ENCODE data around the gene HOXB3. TPM values are rescaled to one million over a fixed set of nuclear protein-coding genes. Genes with fewer than 3 reads are reported as not detected.

Gene HOXB3
- total RNA-seq, 4 donors from 2014 or later: 1.3 to 5.5 (median 2.2) TPM

DNA sequence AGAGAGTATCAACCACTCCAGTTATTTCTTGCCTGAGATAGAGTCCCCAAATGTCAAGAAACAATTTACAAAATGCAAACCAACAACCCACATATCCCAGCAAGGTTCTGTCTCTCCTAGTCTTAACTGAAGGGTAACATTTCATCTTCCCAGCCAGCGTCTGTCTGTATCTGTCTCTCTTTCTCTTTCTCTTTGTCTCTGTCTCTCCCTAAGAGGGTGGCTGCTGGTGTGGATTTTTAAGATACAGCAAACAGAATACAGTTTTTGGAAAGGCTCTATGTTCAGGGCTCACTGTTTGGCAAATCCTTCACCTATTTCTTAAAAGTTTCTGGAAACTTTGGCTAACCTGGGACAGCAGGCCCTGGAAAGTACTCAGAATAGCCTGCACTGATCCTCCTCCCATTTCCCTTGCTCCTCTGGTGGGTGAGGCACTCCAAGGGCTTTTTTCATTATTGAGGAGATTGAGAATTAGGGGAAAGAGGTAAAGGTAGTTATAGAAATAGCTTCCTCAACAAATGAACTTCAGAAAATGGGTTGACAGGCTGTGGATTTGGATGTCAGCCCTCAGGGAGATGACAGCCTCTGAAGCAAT is 18.1 kb downstream of the HOXB3 start:
- intact Hi-C loops (cut with DNase I; ENCODE audit: low total_unique reads): no loop called here
- in situ Hi-C loops (cut with MboI; ENCODE audit: low sequenced_read_pairs in 4 of 4): no loop called here
- TF ChIP-seq POLR2A (IDR thresholded peaks at IDR 0.05) (no peak), CTCF (IDR thresholded peaks at IDR 0.05 in 4 of 5, conservative IDR thresholded peaks at IDR 0.05 in 1 of 5) (no peak)
- peak overlapping the region; percentile 51 to 78 (median 64) for H3K27ac ChIP-seq
- H3K4me1 ChIP-seq: peaks cover 0 to 13% of the 10 kb centered on the region in 2 donors
- no peak for ATAC-seq
- no peaks in the 10 kb centered on the region for H3K9me3 ChIP-seq
- H3K36me3 ChIP-seq: no peaks in the 10 kb centered on the region
- no peak for DNase-seq
- no peak overlapping the region for H3K4me3 ChIP-seq
- H3K27me3 ChIP-seq: peaks cover 38 to 48% (median 42%) of the 10 kb centered on the region in 3 donors

- no peaks in the 10 kb centered on the region for H3K36me3 ChIP-seq
- H3K4me3 ChIP-seq: peak overlapping the region in 3 of 4 donors; percentile 7 to 35 (median 26)
- intact Hi-C loops (cut with DNase I; ENCODE audit: low total_unique reads) (no loop called here), in situ Hi-C loops (cut with MboI; ENCODE audit: low sequenced_read_pairs in 4 of 4) (no loop called here)
- DNase-seq: no peak
- H3K27ac ChIP-seq: peak overlapping the region; percentile 51 to 78 (median 64)
- peaks cover 35 to 41% (median 38%) of the 10 kb centered on the region in 3 donors for H3K27me3 ChIP-seq
- no peaks in the 10 kb centered on the region for H3K9me3 ChIP-seq
- ATAC-seq: peak in 1 of 2 donors; percentile 32
- TF ChIP-seq POLR2A (IDR thresholded peaks at IDR 0.05) (no peak), CTCF (IDR thresholded peaks at IDR 0.05 in 4 of 5, conservative IDR thresholded peaks at IDR 0.05 in 1 of 5) (no peak)
- H3K4me1 ChIP-seq: peaks cover 0 to 12% of the 10 kb centered on the region in 2 donors
These were observed 18.8 kb downstream of the HOXB3 start for GRCh38 chr17:48571024-48571818.

- Histone ChIP-seq H3K4me1 (peaks cover 0 to 12% of the 10 kb centered on the region in 2 donors), H3K9me3 (no peaks in the 10 kb centered on the region), H3K27me3 (peaks cover 27 to 38% (median 34%) of the 10 kb centered on the region in 3 donors), H3K27ac (peak overlapping the region; percentile 51 to 78 (median 64)), H3K4me3 (peak overlapping the region in 3 of 4 donors; percentile 7 to 35 (median 26)), H3K36me3 (no peaks in the 10 kb centered on the region)
- DNase-seq (no peak), ATAC-seq (no peak)
- in situ Hi-C loops (cut with MboI; ENCODE audit: low sequenced_read_pairs in 4 of 4) (no loop called here), intact Hi-C loops (cut with DNase I; ENCODE audit: low total_unique reads) (no loop called here)
- no peak for TF ChIP-seq CTCF (IDR thresholded peaks at IDR 0.05 in 4 of 5, conservative IDR thresholded peaks at IDR 0.05 in 1 of 5)
- no peak for TF ChIP-seq POLR2A (IDR thresholded peaks at IDR 0.05)
These were observed 19.6 kb downstream of the HOXB3 start for GRCh38 chr17:48570325-48571023.

- H3K4me3 ChIP-seq: peak overlapping the region in 2 of 4 donors; percentile 26 to 35
- intact Hi-C loops (cut with DNase I; ENCODE audit: low total_unique reads): no loop called here
- H3K36me3 ChIP-seq: no peaks in the 10 kb centered on the region
- DNase-seq (no peak), ATAC-seq (no peak)
- TF ChIP-seq POLR2A (IDR thresholded peaks at IDR 0.05): no peak
- TF ChIP-seq CTCF (IDR thresholded peaks at IDR 0.05 in 4 of 5, conservative IDR thresholded peaks at IDR 0.05 in 1 of 5): no peak
- no peaks in the 10 kb centered on the region for H3K9me3 ChIP-seq
- peaks cover 25 to 35% (median 31%) of the 10 kb centered on the region in 3 donors for H3K27me3 ChIP-seq
- peaks cover 0 to 12% of the 10 kb centered on the region in 2 donors for H3K4me1 ChIP-seq
- peak overlapping the region in 3 of 4 donors; percentile 57 to 78 (median 70) for H3K27ac ChIP-seq
- in situ Hi-C loops (cut with MboI; ENCODE audit: low sequenced_read_pairs in 4 of 4): no loop called here
These were observed 20.2 kb downstream of the HOXB3 start for GRCh38 chr17:48569674-48570324.

All from gastrocnemius medialis (tissue), 4 donors.